ENCODE data around the gene ANKRD22. TPM values are rescaled to one million over a fixed set of nuclear protein-coding genes. Genes with fewer than 3 reads are reported as not detected.
"Not testable (repeated sequence)": the region's sequence is repeated elsewhere in the genome, so short reads cannot be mapped to it uniquely, and the experiment has no call there.

The ANKRD22 gene
- polyA plus RNA-seq, 1 of the 3 experiments (the other 2 are of a cell fraction): 0.15 TPM

DNA sequence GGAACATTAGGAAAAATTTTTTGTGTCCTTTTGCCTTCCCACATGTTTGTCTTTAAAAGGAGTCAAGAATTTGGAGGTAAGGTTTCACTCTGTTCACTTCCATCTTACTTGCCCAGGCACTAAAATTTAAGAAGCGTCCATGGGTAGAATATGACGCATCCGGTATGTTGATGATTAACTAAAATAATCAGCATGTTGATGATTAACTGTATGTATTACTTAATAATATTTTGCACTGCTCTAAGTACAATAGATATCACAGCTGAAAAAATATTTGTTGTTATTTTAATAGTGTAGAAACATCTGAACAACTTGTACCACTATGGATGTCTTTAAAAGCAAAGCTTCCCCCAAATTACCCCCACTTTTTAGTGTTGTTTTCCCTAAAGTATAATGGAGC, 11.5 kb downstream of the ANKRD22 start:
- 84% methylated on average over 3 of the region's 3 CpGs for WGBS (ENCODE audit: low lambda C conversion rate)
- CTCF ChIA-PET: interaction anchor here (0.8 to 12.7 kb wide), 5 partner anchors 11 to 275 kb away, joined by 3 to 425 read pairs (median 4); no protein-coding TSS in a partner anchor
- no peak for TF ChIP-seq ELF1 (IDR thresholded peaks at IDR 0.05)

GRCh38 chr10:88838766-88839350, 12.8 kb downstream of the ANKRD22 start:
- no peak for DNase-seq
- no peaks in the 10 kb centered on the region for H3K36me3 ChIP-seq (replicated peaks in 1 of 2; ENCODE audit: control insufficient read depth in 1 of 2, insufficient read depth in 2 of 2, low read length in 1 of 2)
- no peaks in the 10 kb centered on the region for H3K9me2 ChIP-seq
- H3K4me3 ChIP-seq (ENCODE audit: low read depth in 2 of 2, low read length in 1 of 2): no peak overlapping the region
- H3K27me3 ChIP-seq (ENCODE audit: insufficient read depth): no peaks in the 10 kb centered on the region
- no peak overlapping the region for H3K4me2 ChIP-seq
- no peaks in the 10 kb centered on the region for H4K20me1 ChIP-seq (ENCODE audit: insufficient read depth)
- H3K79me2 ChIP-seq (ENCODE audit: insufficient read depth): no peaks in the 10 kb centered on the region
- ChIA-PET CTCF (interaction anchor here (1.0 to 12.7 kb wide), 3 partner anchors 91 to 375 kb away, joined by 3 to 425 read pairs (median 9); no protein-coding TSS in a partner anchor), POLR2A (no interaction called here)
- WGBS (ENCODE audit: low lambda C conversion rate): 98% methylated on average over 5 of the region's 5 CpGs
- TF ChIP-seq FOSL2 (IDR thresholded peaks at IDR 0.05; ENCODE audit: borderline replicate concordance, low read depth) (no peak), JUND (IDR thresholded peaks at IDR 0.05) (no peak), EZH2phosphoT487 (IDR thresholded peaks at IDR 0.05; ENCODE audit: borderline replicate concordance, low read depth) (no peak), FOXM1 (IDR thresholded peaks at IDR 0.05; ENCODE audit: low read depth) (no peak), USF2 (IDR thresholded peaks at IDR 0.05; ENCODE audit: borderline replicate concordance, low read depth, low read length) (no peak), RXRA (IDR thresholded peaks at IDR 0.05; ENCODE audit: borderline replicate concordance, low read depth) (no peak), ELF1 (IDR thresholded peaks at IDR 0.05) (no peak), POLR2AphosphoS5 (IDR thresholded peaks at IDR 0.05; ENCODE audit: low read depth, low read length) (no peak), RCOR1 (IDR thresholded peaks at IDR 0.05; ENCODE audit: low read length) (no peak), RAD21 (IDR thresholded peaks at IDR 0.05; ENCODE audit: low read length) (no peak), MEF2A (IDR thresholded peaks at IDR 0.05; ENCODE audit: borderline replicate concordance, low read depth) (no peak)
- TF ChIP-seq, protein P1, sequence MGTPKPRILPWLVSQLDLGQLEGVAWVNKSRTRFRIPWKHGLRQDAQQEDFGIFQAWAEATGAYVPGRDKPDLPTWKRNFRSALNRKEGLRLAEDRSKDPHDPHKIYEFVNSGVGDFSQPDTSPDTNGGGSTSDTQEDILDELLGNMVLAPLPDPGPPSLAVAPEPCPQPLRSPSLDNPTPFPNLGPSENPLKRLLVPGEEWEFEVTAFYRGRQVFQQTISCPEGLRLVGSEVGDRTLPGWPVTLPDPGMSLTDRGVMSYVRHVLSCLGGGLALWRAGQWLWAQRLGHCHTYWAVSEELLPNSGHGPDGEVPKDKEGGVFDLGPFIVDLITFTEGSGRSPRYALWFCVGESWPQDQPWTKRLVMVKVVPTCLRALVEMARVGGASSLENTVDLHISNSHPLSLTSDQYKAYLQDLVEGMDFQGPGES (IDR thresholded peaks at IDR 0.05; ENCODE audit: low read depth, low read length): no peak
- no peaks in the 10 kb centered on the region for H3F3A ChIP-seq (replicated peaks; ENCODE audit: insufficient read depth)
- no peak overlapping the region for H3K9ac ChIP-seq
- no peak overlapping the region for H2AFZ ChIP-seq (ENCODE audit: low read depth)
- H3K9me3 ChIP-seq: no peaks in the 10 kb centered on the region
- no peaks in the 10 kb centered on the region for H3K4me1 ChIP-seq (ENCODE audit: control insufficient read depth in 1 of 2, insufficient read depth in 2 of 2, low read depth in 1 of 2, low read length in 1 of 2)
- no peak overlapping the region for H3K27ac ChIP-seq (ENCODE audit: low read depth in 2 of 2, low read length in 1 of 2)

More for the DNA sequence above, 11.5 kb downstream of the ANKRD22 start:
- H3K27me3 ChIP-seq (ENCODE audit: insufficient read depth): no peaks in the 10 kb centered on the region
- no peaks in the 10 kb centered on the region for H3K36me3 ChIP-seq (replicated peaks in 1 of 2; ENCODE audit: control insufficient read depth in 1 of 2, insufficient read depth in 2 of 2, low read length in 1 of 2)
- H3K4me1 ChIP-seq (ENCODE audit: control insufficient read depth in 1 of 2, insufficient read depth in 2 of 2, low read depth in 1 of 2, low read length in 1 of 2): no peaks in the 10 kb centered on the region
- H3K9me3 ChIP-seq: no peaks in the 10 kb centered on the region
- no peak overlapping the region for H3K4me2 ChIP-seq
- H3F3A ChIP-seq (replicated peaks; ENCODE audit: insufficient read depth): no peaks in the 10 kb centered on the region
- H4K20me1 ChIP-seq (ENCODE audit: insufficient read depth): no peaks in the 10 kb centered on the region
- no peaks in the 10 kb centered on the region for H3K9me2 ChIP-seq
- no peak overlapping the region for H3K4me3 ChIP-seq (ENCODE audit: low read depth in 2 of 2, low read length in 1 of 2)
- POLR2A ChIA-PET: no interaction called here
- H3K9ac ChIP-seq: no peak overlapping the region
- no peak for DNase-seq
- H2AFZ ChIP-seq (ENCODE audit: low read depth): no peak overlapping the region
- H3K27ac ChIP-seq (ENCODE audit: low read depth in 2 of 2, low read length in 1 of 2): no peak overlapping the region
- H3K79me2 ChIP-seq (ENCODE audit: insufficient read depth): no peaks in the 10 kb centered on the region

GRCh38 chr10:88837632-88838031, 14.0 kb downstream of the ANKRD22 start:
- H3K9me2 ChIP-seq; DNase-seq; H3K4me2 ChIP-seq; POLR2A ChIA-PET; H3K9ac ChIP-seq; H3K9me3 ChIP-seq; H3K4me1 ChIP-seq (ENCODE audit: control insufficient read depth in 1 of 2, insufficient read depth in 2 of 2, low read depth in 1 of 2, low read length in 1 of 2); H3K27ac ChIP-seq (ENCODE audit: low read depth in 2 of 2, low read length in 1 of 2); H3K27me3 ChIP-seq (ENCODE audit: insufficient read depth); H2AFZ ChIP-seq (ENCODE audit: low read depth); H4K20me1 ChIP-seq (ENCODE audit: insufficient read depth); H3F3A ChIP-seq (replicated peaks; ENCODE audit: insufficient read depth); H3K79me2 ChIP-seq (ENCODE audit: insufficient read depth); H3K4me3 ChIP-seq (ENCODE audit: low read depth in 2 of 2, low read length in 1 of 2); H3K36me3 ChIP-seq (replicated peaks in 1 of 2; ENCODE audit: control insufficient read depth in 1 of 2, insufficient read depth in 2 of 2, low read length in 1 of 2): not testable (repeated sequence)
- CTCF ChIA-PET: interaction anchor here (0.7 to 12.7 kb wide), 13 partner anchors 9 to 381 kb away, joined by 3 to 425 read pairs (median 24); partner anchors contain the start of genes ANKRD22, FAS and STAMBPL1

Data from SK-N-SH (cell line).